Hepatocyte (in vitro differentiated cells): ENCODE measurements around the gene DHRS7C.

Source experiments
- CTCF ChIP-seq: fragments of 200-600 bp; sonication (generic); IDR thresholded peaks from 2 replicates; pipeline ENCODE4 v1.5.1; 2016; ENCODE audit warnings: antibody characterized with exemption, mild to moderate bottlenecking; ENCODE audit not compliant: poor library complexity
- EZH2 ChIP-seq: fragments of 200-600 bp; sonication (generic); IDR thresholded peaks from 2 replicates; pipeline ENCODE4 v1.6.1; 2016; ENCODE audit warnings: antibody characterized with exemption, mild to moderate bottlenecking, borderline replicate concordance
- EZH2phosphoT487 ChIP-seq: fragments of 200-600 bp; sonication (generic); IDR thresholded peaks from one replicate; pipeline ENCODE4 v1.6.1; 2018; ENCODE audit warnings: antibody characterized with exemption, mild to moderate bottlenecking, low read depth, moderate library complexity; ENCODE audit not compliant: unreplicated experiment, severe bottlenecking

- TF ChIP-seq CTCF = no peak
- TF ChIP-seq EZH2phosphoT487 = no peak
- no peak for TF ChIP-seq EZH2
These were observed 34.3 kb upstream of the DHRS7C start, which contains the start of gene GLP2R for GRCh38 chr17:9825641-9826150.
